Epithelial cell of proximal tubule (primary cell): ENCODE measurements around the gene MAP1LC3A. TPM values are rescaled to one million over a fixed set of nuclear protein-coding genes. Genes with fewer than 3 reads are reported as not detected.
A peak's percentile ranks its signal among the peaks of the same experiment; 100 is the strongest.

Source experiments
- DNase-seq: peaks from one replicate; pipeline ENCODE4 v3.0.0-alpha.2; 2011; ENCODE audit warnings: low read depth
- H3K4me3 ChIP-seq: 2 replicates; pipeline ENCODE4 v1.5.1; 2011; ENCODE audit warnings: low read depth, mild to moderate bottlenecking, low read length
- CTCF ChIP-seq: conservative IDR thresholded peaks from 2 replicates; pipeline ENCODE4 v1.5.1; 2012; ENCODE audit warnings: low read depth, mild to moderate bottlenecking, low read length
- total RNA-seq: library from RNA; depleted of rRNA; stranded (reverse); fragments of >200 nt; gene quantifications from 2 replicates; pipeline ENCODE4 v1.2.3, GENCODE V29; 2015

The MAP1LC3A gene
- total RNA-seq, 1 donor from 2014 or later, result 28.3 TPM

- peak; percentile 41 for TF ChIP-seq CTCF
- no peak for DNase-seq
- H3K4me3 ChIP-seq, result no peak overlapping the region
Measured at GRCh38 chr20:34536798-34537394, 21.6 kb upstream of the MAP1LC3A start.

- no peak for DNase-seq
- TF ChIP-seq CTCF, result no peak
- no peak overlapping the region for H3K4me3 ChIP-seq
Measured at GRCh38 chr20:34537651-34538050, 20.9 kb upstream of the MAP1LC3A start.

GRCh38 chr20:34538671-34539123 lies 19.8 kb upstream of the MAP1LC3A start:
- TF ChIP-seq CTCF, result peak; percentile 93
- no peak for DNase-seq
- no peak overlapping the region for H3K4me3 ChIP-seq

- TF ChIP-seq CTCF, result no peak
- H3K4me3 ChIP-seq, result no peak overlapping the region
- no peak for DNase-seq
Measured at GRCh38 chr20:34539756-34540155, 18.8 kb upstream of the MAP1LC3A start.

- no peak overlapping the region for H3K4me3 ChIP-seq
- no peak for TF ChIP-seq CTCF
- no peak for DNase-seq
Measured at GRCh38 chr20:34540596-34541263, 17.8 kb upstream of the MAP1LC3A start.

GRCh38 chr20:34541264-34541901 lies 17.1 kb upstream of the MAP1LC3A start:
- no peak for TF ChIP-seq CTCF
- DNase-seq, result no peak
- no peak overlapping the region for H3K4me3 ChIP-seq
